GM21423 (cell line): ENCODE measurements around the gene C19orf67.

Experiments
- ATAC-seq: cut with Tn5 transposase; IDR thresholded peaks from one replicate; pipeline ENCODE4 v1.9.1; 2021; ENCODE audit warnings: mild to moderate bottlenecking, moderate library complexity; ENCODE audit not compliant: unreplicated experiment

The C19orf67 gene

DNA sequence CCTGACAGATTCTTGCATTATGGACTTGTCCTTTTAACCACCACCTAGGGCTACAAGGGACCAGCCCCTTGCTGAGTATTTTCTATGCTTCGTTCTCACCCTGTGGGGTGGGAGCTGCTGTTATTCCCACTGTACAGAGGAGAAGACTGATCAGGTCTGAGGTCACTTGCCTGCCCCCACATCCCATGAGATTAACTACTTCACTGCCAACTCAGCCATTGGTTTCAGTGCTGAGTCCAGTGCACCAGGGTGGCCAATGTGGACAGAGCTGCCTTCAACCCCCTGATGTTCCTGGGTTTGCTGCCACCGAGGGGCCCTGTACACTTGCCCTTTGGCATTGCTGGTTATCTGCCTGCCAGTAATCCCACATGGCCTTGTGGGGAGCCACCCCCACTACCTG lies 25.1 kb upstream of the C19orf67 start:
- no peak for ATAC-seq

DNA sequence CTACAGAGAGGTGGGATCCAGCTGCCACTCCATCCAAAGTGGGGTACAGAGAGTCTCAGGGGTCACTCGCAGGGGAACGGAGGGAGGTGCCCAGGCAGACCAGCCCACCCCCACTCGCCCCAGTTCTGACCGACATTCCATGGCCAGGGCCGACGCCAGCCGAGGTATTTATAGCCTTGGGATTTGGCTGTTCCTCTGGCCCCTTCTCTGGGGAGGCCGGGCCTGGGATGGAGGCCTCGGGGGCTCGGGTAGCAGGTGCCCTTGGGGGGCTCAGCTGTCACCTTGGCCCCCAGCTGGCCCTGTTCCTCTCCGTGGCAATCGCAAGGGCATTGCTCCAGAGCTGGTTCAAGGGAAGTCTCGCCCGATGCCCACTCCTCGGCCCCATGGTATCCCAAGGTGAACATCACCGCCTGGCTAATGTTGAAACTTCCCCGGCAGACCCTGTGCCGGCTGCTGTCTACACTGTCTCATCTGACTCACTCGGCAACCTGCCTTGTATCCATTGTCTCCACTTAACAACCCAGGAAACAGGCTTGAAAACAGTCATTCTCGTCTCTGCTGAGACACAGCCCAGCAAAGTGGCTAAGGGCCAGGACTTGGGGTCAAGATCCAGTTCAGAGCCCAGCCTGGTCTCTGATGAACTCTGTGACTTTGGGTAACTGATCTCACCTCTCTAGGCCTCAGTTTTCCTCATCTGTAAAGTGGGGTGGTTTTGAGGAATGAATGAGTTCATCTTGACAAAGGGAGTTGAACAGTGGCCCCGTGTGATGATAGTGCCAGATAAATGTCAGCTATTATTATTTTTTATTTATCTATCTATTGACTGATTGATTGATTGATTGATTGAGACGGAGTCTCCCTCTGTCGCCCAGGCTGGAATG lies 22.2 kb upstream of the C19orf67 start:
- no peak for ATAC-seq

GRCh38 chr19:14106840-14107239 lies 21.3 kb upstream of the C19orf67 start:
- ATAC-seq = no peak

- ATAC-seq = no peak
Measured at GRCh38 chr19:14105680-14106079, 20.1 kb upstream of the C19orf67 start.

- ATAC-seq = no peak
Measured at GRCh38 chr19:14103310-14103709, 17.7 kb upstream of the C19orf67 start.

DNA sequence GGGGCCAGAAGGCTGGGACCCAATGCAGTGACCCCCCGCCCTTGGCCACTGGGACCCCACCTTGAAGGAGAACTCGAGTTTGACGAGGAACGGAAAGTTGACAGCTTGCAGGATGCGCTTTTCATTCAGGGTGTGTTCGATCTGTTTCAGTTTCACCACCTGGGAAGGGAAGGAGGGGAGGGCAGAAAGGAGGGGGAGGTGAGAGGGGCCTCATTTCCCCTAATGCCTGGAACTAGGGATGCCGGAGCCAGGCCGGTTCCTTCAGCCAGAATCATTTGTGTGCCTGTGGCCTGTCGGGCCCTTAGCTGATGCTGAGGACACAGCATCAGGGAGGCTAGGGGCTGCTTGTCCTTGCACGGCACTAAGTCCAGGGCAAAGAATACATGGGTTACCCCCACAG lies 17.2 kb upstream of the C19orf67 start:
- ATAC-seq = no peak

GRCh38 chr19:14102102-14102696 lies 16.6 kb upstream of the C19orf67 start:
- no peak for ATAC-seq

- ATAC-seq = no peak
Measured at GRCh38 chr19:14101003-14101545, 15.5 kb upstream of the C19orf67 start.

- no peak for ATAC-seq
Measured at GRCh38 chr19:14097532-14098151, 12.1 kb upstream of the C19orf67 start.

DNA sequence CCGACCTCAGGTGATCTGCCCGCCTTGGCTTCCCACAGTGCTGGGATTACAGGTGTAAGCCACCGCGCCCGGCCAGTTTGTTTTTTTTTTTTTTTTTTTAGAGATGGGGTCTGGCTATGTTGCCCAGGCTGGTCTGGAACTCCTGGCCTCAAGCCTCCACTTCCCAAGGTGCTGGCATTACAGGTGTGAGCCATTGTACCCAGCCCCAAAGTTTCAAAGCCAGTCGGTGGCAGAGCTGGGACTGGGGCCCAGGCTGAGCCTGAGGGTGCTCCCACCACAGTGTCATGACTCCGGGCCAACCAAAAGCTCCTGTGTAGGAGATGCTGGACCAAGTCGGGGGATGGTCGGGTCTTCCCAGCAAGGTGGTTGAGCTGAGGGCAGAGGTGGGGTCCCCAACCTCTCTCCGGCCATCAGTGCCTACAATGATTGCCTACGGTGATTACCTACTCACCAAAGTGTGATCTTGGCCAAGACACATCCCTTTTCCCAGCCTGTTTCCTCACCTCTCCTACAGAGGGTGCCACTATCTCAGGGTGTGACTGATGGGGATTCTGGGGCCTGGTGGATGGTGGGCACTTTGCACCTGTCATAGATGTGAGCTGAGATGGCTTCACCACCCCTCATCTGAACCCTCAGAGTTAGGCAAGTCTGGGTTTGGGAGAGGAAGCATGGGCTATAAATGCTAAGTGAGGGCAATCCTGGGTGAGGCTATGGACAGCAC lies 10.8 kb upstream of the C19orf67 start:
- no peak for ATAC-seq

DNA sequence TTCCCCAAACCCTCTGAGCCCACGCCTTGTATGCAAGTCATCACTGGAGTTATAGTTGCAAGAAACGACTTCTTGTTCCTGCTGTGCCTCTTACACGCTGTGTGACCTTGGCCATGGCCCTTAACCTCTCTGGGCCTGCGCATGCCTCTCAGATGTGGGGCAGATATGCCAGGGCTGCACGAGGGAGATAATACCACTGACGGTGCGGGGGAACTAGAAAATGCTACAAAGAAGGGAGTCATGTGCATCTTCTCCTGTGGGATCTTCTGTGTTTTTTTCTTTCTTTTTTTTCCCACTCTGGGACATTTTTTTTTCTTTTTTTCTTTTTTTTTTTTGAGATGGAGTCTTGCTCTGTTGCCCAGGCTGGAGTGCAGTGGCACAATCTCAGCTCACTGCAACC lies 9.3 kb upstream of the C19orf67 start:
- ATAC-seq = no peak

- no peak for ATAC-seq
Measured at GRCh38 chr19:14093117-14093823, 7.7 kb upstream of the C19orf67 start.

DNA sequence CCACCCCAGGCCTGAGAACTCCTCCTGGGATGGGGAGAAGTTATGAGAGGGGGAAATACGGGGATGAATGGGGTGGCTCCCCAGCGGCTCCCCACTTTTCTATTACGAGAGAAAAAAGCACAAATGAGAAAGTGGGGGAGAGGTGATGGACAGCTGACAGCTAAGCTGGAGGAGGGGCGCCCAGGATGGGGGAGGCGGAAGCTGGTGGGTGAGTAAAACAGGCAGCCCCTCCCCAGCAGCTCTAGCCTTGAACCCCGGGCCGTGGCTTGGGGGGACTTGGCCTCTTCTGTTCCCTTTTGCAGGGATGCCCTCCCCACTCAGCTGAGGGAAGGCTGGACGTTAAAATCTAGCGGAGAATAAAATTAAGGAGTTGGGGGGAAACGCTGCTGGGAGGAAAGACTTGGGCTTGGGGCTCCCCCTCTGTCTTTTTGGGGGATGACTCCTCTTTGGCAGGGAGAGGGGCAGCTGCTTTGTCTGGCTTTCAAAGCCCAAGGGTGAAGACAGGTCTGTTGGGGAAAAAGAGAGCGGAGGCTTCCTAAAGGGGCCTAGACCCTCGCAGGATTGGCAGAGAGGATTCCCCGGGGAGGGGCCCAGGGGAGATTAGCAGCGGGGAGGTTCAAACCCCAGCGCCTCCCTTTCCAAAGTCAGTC lies 6.4 kb upstream of the C19orf67 start:
- ATAC-seq = peak; percentile 5

DNA sequence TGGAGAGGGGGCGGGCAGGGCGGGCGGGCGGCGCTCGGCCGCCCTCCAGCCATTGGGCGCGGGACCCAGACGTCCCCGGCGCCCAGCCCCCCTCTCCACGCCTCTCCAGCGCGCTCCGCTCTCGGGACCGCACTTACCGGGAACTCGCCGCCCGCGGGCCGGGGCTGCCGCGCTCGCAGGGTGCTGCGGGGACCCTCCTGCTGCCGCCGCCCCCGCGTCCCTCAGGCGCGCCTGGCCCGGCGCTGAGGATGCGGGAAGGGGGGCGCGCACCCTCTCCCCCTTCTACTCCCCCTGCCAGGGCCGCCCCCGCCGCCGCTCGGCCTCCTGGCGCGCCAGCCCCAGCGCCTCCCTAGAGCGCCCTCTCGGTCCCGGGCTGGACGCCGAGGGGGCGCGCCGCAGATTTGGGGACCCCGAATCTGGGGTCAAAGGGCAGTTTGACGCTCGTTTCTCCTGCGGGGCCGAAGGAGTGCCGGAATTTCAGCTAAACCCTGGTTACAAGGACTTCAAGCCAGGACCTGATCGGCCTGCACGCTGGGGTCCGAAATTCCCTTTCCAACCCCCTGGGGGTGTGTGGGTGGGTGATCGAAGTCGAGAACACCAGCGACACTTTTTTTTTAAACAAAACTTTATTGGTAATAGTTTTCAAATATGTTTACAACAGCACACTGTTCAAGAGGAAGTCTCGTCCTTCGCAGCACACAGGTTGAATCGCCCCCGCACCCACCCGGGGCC lies 5.7 kb upstream of the C19orf67 start:
- ATAC-seq = peak; percentile 57

- peak; percentile 40 for ATAC-seq
Measured at GRCh38 chr19:14090509-14091080, 5.0 kb upstream of the C19orf67 start, which contains the start of gene SAMD1. TSS of gene SAMD1 (minus strand) at chr19:14090751.

GRCh38 chr19:14089662-14090508 lies 4.3 kb upstream of the C19orf67 start:
- ATAC-seq = no peak

GRCh38 chr19:14089412-14089661 lies 3.8 kb upstream of the C19orf67 start:
- no peak for ATAC-seq
